ENCODE data around the gene NR1H4.

GRCh38 chr12:100439797-100440196, 33.9 kb upstream of the NR1H4 start:
- TF ChIP-seq CTCF (IDR thresholded peaks at IDR 0.05): no peak
- no peak for TF ChIP-seq POLR2AphosphoS5 (IDR thresholded peaks at IDR 0.05)
- TF ChIP-seq POLR2A (IDR thresholded peaks at IDR 0.05): no peak

All from prostate gland (tissue), 2 donors.